Fibroblast of mammary gland (primary cell): ENCODE measurements around the gene PSMC5.

Experiments used
- DNase-seq: peaks from one replicate; pipeline ENCODE4 v3.0.0-alpha.2; 2010; ENCODE audit warnings: low read depth
- H3K4me3 ChIP-seq: 2 replicates; pipeline ENCODE4 v1.5.1; 2011; ENCODE audit warnings: low read depth, mild to moderate bottlenecking, low read length, moderate library complexity; ENCODE audit not compliant: control insufficient read depth
- TF ChIP-seq, protein P1 (sequence below): conservative IDR thresholded peaks from 2 replicates; pipeline ENCODE4 v1.5.1; 2011; ENCODE audit warnings: low read depth, low read length, inconsistent platforms; ENCODE audit not compliant: control insufficient read depth, insufficient read depth

The PSMC5 gene

GRCh38 chr17:63805591-63805990, 21.6 kb upstream of the PSMC5 start:
- DNase-seq = peak; percentile 36
- no peak overlapping the region for H3K4me3 ChIP-seq
- TF ChIP-seq, protein P1, sequence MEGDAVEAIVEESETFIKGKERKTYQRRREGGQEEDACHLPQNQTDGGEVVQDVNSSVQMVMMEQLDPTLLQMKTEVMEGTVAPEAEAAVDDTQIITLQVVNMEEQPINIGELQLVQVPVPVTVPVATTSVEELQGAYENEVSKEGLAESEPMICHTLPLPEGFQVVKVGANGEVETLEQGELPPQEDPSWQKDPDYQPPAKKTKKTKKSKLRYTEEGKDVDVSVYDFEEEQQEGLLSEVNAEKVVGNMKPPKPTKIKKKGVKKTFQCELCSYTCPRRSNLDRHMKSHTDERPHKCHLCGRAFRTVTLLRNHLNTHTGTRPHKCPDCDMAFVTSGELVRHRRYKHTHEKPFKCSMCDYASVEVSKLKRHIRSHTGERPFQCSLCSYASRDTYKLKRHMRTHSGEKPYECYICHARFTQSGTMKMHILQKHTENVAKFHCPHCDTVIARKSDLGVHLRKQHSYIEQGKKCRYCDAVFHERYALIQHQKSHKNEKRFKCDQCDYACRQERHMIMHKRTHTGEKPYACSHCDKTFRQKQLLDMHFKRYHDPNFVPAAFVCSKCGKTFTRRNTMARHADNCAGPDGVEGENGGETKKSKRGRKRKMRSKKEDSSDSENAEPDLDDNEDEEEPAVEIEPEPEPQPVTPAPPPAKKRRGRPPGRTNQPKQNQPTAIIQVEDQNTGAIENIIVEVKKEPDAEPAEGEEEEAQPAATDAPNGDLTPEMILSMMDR = no peak

GRCh38 chr17:63809970-63810369, 17.3 kb upstream of the PSMC5 start:
- no peak overlapping the region for H3K4me3 ChIP-seq
- DNase-seq = no peak
- TF ChIP-seq, protein P1 = no peak

- TF ChIP-seq, protein P1 = no peak
- no peak for DNase-seq
- no peak overlapping the region for H3K4me3 ChIP-seq
Measured at GRCh38 chr17:63816123-63816522, 11.1 kb upstream of the PSMC5 start.

- DNase-seq = no peak
- TF ChIP-seq, protein P1 = no peak
- H3K4me3 ChIP-seq = no peak overlapping the region
Measured at GRCh38 chr17:63816669-63817068, 10.6 kb upstream of the PSMC5 start.

- no peak for DNase-seq
- TF ChIP-seq, protein P1 = no peak
- no peak overlapping the region for H3K4me3 ChIP-seq
Measured at GRCh38 chr17:63817736-63818385, 9.4 kb upstream of the PSMC5 start.

GRCh38 chr17:63819131-63819530, 8.1 kb upstream of the PSMC5 start:
- TF ChIP-seq, protein P1 = no peak
- DNase-seq = no peak
- no peak overlapping the region for H3K4me3 ChIP-seq
